ENCODE measurements around the gene MAP2.

GRCh38 chr2:209401788-209402187 lies 22.1 kb upstream of the MAP2 start:
- no peak for TF ChIP-seq CTCF (IDR thresholded peaks at IDR 0.05 in 2 of 3, conservative IDR thresholded peaks at IDR 0.05 in 1 of 3; ENCODE audit: borderline replicate concordance in 1 of 3, insufficient read depth in 1 of 3, low read depth in 2 of 3, low read length in 2 of 3)
- TF ChIP-seq POLR2A (IDR thresholded peaks at IDR 0.05; ENCODE audit: borderline replicate concordance, extremely low read depth, insufficient read depth, insufficient read length): no peak
- TF ChIP-seq POLR2AphosphoS5 (IDR thresholded peaks at IDR 0.05; ENCODE audit: low read depth, low read length): no peak
- TF ChIP-seq CEBPB (IDR thresholded peaks at IDR 0.05; ENCODE audit: low read depth): no peak
- no peak for TF ChIP-seq JUND (IDR thresholded peaks at IDR 0.05)
- no peak for TF ChIP-seq RAD21 (IDR thresholded peaks at IDR 0.05; ENCODE audit: low read depth)
- no peak for TF ChIP-seq ZNF274 (IDR thresholded peaks at IDR 0.05; ENCODE audit: low read depth, low read length)
- no peak for TF ChIP-seq ZFX (IDR thresholded peaks at IDR 0.05)
- TF ChIP-seq SRF (IDR thresholded peaks at IDR 0.05; ENCODE audit: low read depth): no peak
- TF ChIP-seq EZH2 (IDR thresholded peaks at IDR 0.05): no peak
- TF ChIP-seq CBX3 (IDR thresholded peaks at IDR 0.05; ENCODE audit: low read depth): no peak
- TF ChIP-seq YY1 (IDR thresholded peaks at IDR 0.05; ENCODE audit: extremely low read depth, insufficient replicate concordance, low read depth, low read length): no peak
